BLaER1 treated with 17β-estradiol and CSF1 and Interleukin-3, amounts not matched to agents 10 nM and 100 nM (cell line): ENCODE results near the gene LIN37.
"Not testable (repeated sequence)": the region's sequence is repeated elsewhere in the genome, so short reads cannot be mapped to it uniquely, and the experiment has no call there.

Experiments
- H3K27ac ChIP-seq, 11 experiments: shearing (Covaris generic); formaldehyde crosslinking; 2 replicates each; pipeline ENCODE4 v1.8.1; 2022
- H3K27me3 ChIP-seq, 11 experiments: shearing (Covaris generic); formaldehyde crosslinking; 2 replicates each; pipeline ENCODE4 v1.8.1; 2022
- H3K36me3 ChIP-seq, 11 experiments: shearing (Covaris generic); formaldehyde crosslinking; 2 replicates each; pipeline ENCODE4 v1.8.1; 2022
- H3K4me1 ChIP-seq, 10 experiments: shearing (Covaris generic); formaldehyde crosslinking; 2 replicates each; pipeline ENCODE4 v1.8.1; 2022
- H3K4me2 ChIP-seq, 11 experiments: shearing (Covaris generic); formaldehyde crosslinking; 2 replicates each; pipeline ENCODE4 v1.8.1; 2022
- H3K4me3 ChIP-seq, 10 experiments: shearing (Covaris generic); formaldehyde crosslinking; 2 replicates each; pipeline ENCODE4 v1.8.1; 2022
- H3K9ac ChIP-seq, 11 experiments: shearing (Covaris generic); formaldehyde crosslinking; 2 replicates each; pipeline ENCODE4 v1.8.1; 2022
- H3K9me3 ChIP-seq, 11 experiments: shearing (Covaris generic); formaldehyde crosslinking; replicated peaks in 1 of 11; 2 replicates each; pipeline ENCODE4 v1.8.1; 2022
- H4K20me1 ChIP-seq, 11 experiments: shearing (Covaris generic); formaldehyde crosslinking; 2 replicates each; pipeline ENCODE4 v1.8.1; 2022
- Cebpa-rat ChIP-seq, 11 experiments: shearing (Covaris generic); IDR thresholded peaks; 2 replicates each; pipeline ENCODE4 v1.8.1; 2022

LIN37 gene

DNA sequence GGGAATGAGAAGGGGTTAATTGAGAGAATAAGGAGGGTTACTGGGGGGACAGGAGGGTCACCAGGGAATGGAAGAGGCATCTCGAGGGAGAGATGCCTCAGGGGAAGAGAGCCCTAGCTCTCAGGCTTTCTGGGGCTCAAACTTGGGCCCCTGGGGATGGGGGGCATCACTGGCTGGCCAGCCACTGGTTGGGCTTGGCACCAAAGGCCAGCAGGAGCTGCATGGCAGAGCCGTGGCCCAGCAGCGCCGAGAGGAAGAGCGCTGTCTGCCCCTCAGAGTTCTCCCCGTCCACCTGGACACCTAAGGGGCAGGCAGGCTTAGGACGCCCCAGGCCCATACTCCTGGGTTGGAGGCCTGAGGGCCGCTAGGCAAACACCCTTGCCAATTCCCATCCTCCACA is 44.5 kb downstream of the LIN37 start:
- Histone ChIP-seq H3K27me3 (peaks cover 0 to 13% (median 7%) of the 10 kb centered on the region in 11 experiments; a peak in 10 of 22 replicates), H3K4me1 (peaks cover 15 to 78% (median 64%) of the 10 kb centered on the region in 10 experiments), H3K36me3 (peaks cover 0 to 8% (median 0%) of the 10 kb centered on the region in 11 experiments; a peak in 2 of 22 replicates), H3K9me3 (no peaks in the 10 kb centered on the region), H3K4me3 (peak overlapping the region in 4 of 10 experiments; percentile 7 to 27 (median 16); a peak in 2 of 20 replicates), H3K4me2 (peak overlapping the region; percentile 62 to 97 (median 92)), H3K27ac (peak overlapping the region in 9 of 11 experiments; percentile 11 to 79 (median 73); a peak in 18 of 22 replicates), H3K9ac (peak overlapping the region in 7 of 11 experiments; percentile 22 to 67 (median 46); a peak in 11 of 22 replicates), H4K20me1 (peaks cover 0 to 7% (median 0%) of the 10 kb centered on the region in 11 experiments; a peak in 1 of 22 replicates)
- TF ChIP-seq Cebpa-rat (IDR thresholded peaks at IDR 0.05): no peak

DNA sequence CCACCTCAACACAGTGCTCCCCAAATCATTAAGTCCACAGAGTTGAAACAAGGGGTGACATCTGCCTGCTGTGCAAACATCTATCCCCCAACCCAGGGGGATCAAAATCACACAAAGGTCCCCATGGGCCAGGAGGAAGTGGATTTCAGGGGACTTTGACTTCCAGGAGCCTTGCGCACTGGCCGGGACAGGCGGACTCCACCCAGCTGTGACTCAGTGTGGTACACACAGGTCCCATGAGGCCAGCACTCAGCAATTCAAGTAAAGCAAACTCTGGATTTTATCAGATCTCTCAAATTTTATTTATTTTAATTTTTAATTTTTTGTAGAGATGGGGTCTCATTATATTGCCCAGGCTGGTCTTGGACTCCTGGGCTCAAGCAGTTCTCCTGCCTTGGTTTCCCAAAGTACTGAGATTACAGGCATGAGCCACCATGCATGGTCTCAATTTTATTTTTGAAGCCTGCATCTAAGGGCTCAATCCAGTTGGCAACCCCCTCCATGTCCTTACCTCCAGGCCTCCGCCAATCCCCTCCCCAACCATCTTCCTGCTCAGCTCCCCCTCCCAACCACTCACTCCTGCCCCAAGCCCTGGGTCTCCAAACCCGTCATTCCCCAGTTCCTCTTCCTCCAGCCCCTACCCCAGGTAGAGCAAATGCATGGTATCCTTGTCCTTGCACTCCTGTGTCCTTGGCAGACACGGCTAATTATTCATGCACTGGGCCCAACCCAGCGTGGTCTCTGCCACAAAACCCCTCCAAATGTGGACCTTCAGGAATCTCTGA is 45.2 kb downstream of the LIN37 start:
- Histone ChIP-seq H3K36me3 (0 out of 22 replicates have a peak, but pooled peaks cover 0 to under 1% (median 0%) of the 10 kb centered on the region in 11 experiments), H3K4me3 (peak overlapping the region in 4 of 10 experiments; percentile 7 to 27 (median 16); a peak in 2 of 20 replicates), H3K4me1 (peaks cover 15 to 84% (median 64%) of the 10 kb centered on the region in 10 experiments), H3K9me3 (no peaks in the 10 kb centered on the region), H3K27me3 (peaks cover 0 to 14% (median 7%) of the 10 kb centered on the region in 11 experiments; a peak in 10 of 22 replicates), H3K9ac (peak overlapping the region in 7 of 11 experiments; percentile 22 to 67 (median 50); a peak in 11 of 22 replicates), H3K4me2 (peak overlapping the region; percentile 62 to 97 (median 92)), H4K20me1 (peaks cover 0 to 7% (median 0%) of the 10 kb centered on the region in 11 experiments; a peak in 1 of 22 replicates), H3K27ac (peak overlapping the region in 9 of 11 experiments; percentile 11 to 79 (median 73); a peak in 18 of 22 replicates)
- no peak for TF ChIP-seq Cebpa-rat (IDR thresholded peaks at IDR 0.05)

DNA sequence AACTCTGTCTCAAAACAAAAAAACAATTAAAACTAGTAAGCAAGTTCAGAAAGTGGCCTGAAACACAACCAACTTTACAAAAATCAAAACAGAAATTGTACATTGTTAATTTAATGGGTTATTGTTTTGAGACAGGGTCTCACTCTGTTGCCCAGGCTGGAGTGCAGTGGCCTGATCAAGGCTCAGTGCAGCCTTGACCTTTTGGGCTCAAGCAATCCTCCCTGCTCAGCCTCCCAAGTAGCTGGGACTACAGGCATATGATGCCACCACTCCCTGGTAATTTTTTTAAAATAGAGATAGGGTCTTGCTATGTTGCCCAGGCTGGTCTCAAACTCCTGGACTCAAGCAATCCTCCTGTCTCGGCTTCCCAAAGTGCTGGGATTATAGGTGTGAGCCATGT is 47.2 kb downstream of the LIN37 start:
- H3K9me3 ChIP-seq, H3K9ac ChIP-seq, H3K36me3 ChIP-seq, H4K20me1 ChIP-seq, H3K4me3 ChIP-seq: not testable (repeated sequence)
- H3K4me2 ChIP-seq: peak overlapping the region in 4 of 11 experiments; percentile 3 to 73 (median 32); a peak in 1 of 22 replicates
- peaks cover 15 to 98% (median 70%) of the 10 kb centered on the region in 10 experiments for H3K4me1 ChIP-seq
- 0 out of 22 replicates have a peak overlapping the region, but pooled peaks of 1 of the 11 experiments have one; percentile 17 for H3K27ac ChIP-seq
- H3K27me3 ChIP-seq: peaks cover 0 to 14% (median 7%) of the 10 kb centered on the region in 11 experiments; a peak in 10 of 22 replicates

DNA sequence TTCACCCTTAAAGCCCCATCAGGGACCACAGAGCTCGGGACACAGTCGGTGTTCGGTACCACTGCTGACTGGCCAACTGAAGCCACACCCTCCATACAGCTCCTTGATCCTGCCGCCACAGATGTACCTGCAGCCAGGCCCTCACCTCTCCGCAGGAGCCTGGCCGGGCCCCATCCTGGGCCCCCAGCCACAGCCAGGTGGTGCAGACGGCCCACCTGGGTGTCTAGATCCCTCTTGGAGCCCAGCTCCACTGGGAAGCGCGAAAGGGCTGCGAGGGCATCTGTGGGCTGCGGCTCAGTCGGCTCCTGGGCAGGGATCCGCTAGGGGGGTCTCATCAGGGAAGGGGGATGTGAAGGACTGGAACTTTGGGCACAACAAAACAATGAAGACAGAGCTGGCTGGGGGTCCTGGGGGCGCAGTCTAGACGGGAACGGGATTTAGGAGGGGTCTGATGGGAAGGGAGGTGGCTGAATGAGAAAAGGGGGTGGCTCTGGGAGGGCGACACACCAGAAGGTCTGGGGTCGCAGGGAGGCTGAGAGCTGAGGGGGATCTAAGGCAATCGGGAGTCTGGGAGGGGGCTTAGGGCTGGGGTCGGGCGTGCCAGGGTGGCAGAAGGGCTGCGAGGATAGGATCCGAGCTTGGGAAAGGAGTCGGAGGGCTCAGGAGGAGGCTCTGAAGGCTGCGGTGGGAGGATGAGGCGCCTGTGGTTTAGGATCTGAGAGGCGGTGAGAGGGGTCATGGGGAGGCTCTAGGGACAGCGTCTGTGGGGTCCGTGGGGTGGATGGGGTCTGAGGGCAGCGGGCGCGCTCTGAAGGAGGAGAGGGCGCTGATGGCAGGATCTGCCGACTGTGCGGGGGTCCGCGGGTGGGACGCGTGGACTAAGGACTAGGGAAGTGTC is 48.5 kb downstream of the LIN37 start:
- H3K27me3 ChIP-seq: peaks cover 0 to 14% (median 7%) of the 10 kb centered on the region in 11 experiments; a peak in 10 of 22 replicates
- peaks cover 0 to 8% (median 1%) of the 10 kb centered on the region in 11 experiments; a peak in 9 of 22 replicates for H3K9me3 ChIP-seq
- H3K36me3 ChIP-seq: no peaks in the 10 kb centered on the region
- H3K27ac ChIP-seq: peak overlapping the region in 5 of 11 experiments; percentile 2 to 53 (median 45); a peak in 5 of 22 replicates
- H3K4me3 ChIP-seq: no peak overlapping the region
- H3K4me2 ChIP-seq: peak overlapping the region in 9 of 11 experiments; percentile 51 to 74 (median 69); a peak in 19 of 22 replicates
- no peak for TF ChIP-seq Cebpa-rat (IDR thresholded peaks at IDR 0.05)
- H3K9ac ChIP-seq: peak overlapping the region in 5 of 11 experiments; percentile 11 to 34 (median 28); a peak in 5 of 22 replicates
- no peaks in the 10 kb centered on the region for H4K20me1 ChIP-seq
- peaks cover 15 to 98% (median 66%) of the 10 kb centered on the region in 10 experiments for H3K4me1 ChIP-seq

DNA sequence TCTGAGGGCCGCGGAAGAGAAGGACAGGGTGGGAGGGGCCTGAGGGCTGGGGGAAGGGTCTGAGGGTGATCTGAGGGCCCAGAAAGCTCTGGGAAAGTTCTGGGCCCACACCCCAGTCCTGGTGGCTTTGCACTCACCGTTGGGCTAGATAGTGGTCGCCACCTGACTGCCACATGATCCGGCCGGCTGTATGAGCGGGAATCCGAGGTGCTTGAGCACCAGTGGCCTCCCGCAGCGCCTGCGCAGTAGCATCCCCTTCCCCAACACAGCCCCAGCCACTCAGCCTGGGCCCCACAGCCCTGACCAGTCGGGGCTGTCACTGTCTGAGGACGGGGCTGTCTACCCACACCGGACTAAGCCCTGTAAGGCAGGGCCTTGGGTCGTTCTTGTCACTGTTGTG is 49.3 kb downstream of the LIN37 start:
- no peak overlapping the region for H3K4me3 ChIP-seq
- H3K9me3 ChIP-seq: peaks cover 0 to 16% (median 9%) of the 10 kb centered on the region in 11 experiments; a peak in 12 of 22 replicates
- H3K27me3 ChIP-seq: peaks cover 0 to 14% (median 7%) of the 10 kb centered on the region in 11 experiments; a peak in 10 of 22 replicates
- H3K9ac ChIP-seq: no peak overlapping the region
- no peaks in the 10 kb centered on the region for H4K20me1 ChIP-seq
- peak overlapping the region in 3 of 11 experiments; percentile 4 to 63 (median 34); a peak in 4 of 22 replicates for H3K27ac ChIP-seq
- peaks cover 14 to 98% (median 65%) of the 10 kb centered on the region in 10 experiments for H3K4me1 ChIP-seq
- TF ChIP-seq Cebpa-rat (IDR thresholded peaks at IDR 0.05): no peak
- no peaks in the 10 kb centered on the region for H3K36me3 ChIP-seq
- H3K4me2 ChIP-seq: peak overlapping the region in 7 of 11 experiments; percentile 19 to 54 (median 31); a peak in 8 of 22 replicates

DNA sequence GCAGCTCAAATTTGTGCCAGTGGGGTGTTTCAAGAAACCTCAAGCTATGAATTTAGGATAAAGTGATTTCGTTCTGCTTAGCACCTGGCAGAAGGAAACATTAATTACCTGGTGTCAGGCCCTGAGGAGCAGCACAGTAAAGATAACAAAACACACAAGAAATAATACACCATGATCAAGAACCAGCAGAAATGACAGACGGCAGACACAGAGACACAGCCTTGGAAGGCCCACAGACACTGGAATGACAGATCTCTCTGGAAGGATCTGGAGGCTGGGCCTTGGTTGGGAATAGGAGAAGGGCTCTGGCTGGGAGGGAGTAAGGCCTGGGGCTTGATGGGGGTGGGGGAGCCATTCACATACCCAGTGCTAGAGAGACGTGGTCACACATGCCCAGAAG is 53.5 kb downstream of the LIN37 start:
- peaks cover 0 to 19% (median 10%) of the 10 kb centered on the region in 11 experiments; a peak in 12 of 22 replicates for H3K9me3 ChIP-seq

More for the DNA sequence above, 53.5 kb downstream of the LIN37 start:
- TF ChIP-seq Cebpa-rat (IDR thresholded peaks at IDR 0.05): no peak
- Histone ChIP-seq H3K27me3 (peaks cover 0 to 9% (median 4%) of the 10 kb centered on the region in 11 experiments; a peak in 10 of 22 replicates), H3K4me3 (no peak overlapping the region), H3K9ac (peak overlapping the region in 1 of 11 experiments; percentile 1; a peak in 1 of 22 replicates), H3K27ac (peak overlapping the region in 7 of 11 experiments; percentile 66 to 96 (median 91); a peak in 11 of 22 replicates), H3K36me3 (no peaks in the 10 kb centered on the region), H3K4me1 (peaks cover 27 to 99% (median 78%) of the 10 kb centered on the region in 10 experiments), H4K20me1 (no peaks in the 10 kb centered on the region), H3K4me2 (peak overlapping the region in 8 of 11 experiments; percentile 1 to 90 (median 78); a peak in 10 of 22 replicates)
